Prostate gland (tissue), 2 donors: Measurements from ENCODE around the gene MUC12. TPM values are rescaled to one million over a fixed set of nuclear protein-coding genes. Genes with fewer than 3 reads are reported as not detected.
"Not testable (repeated sequence)": the region's sequence is repeated elsewhere in the genome, so short reads cannot be mapped to it uniquely, and the experiment has no call there.

Source experiments
- DNase-seq: peaks from one replicate; pipeline ENCODE4 v3.0.0-alpha.2; 2019; ENCODE audit warnings: low spot score
- H3K27ac ChIP-seq, 2 donors: fragments of 200-600 bp; sonication (generic); 2 replicates each; pipeline ENCODE4 v1.5.1; 2017 to 2019
- H3K27me3 ChIP-seq: fragments of 200-600 bp; sonication (generic); replicated peaks from 2 replicates; pipeline ENCODE4 v1.5.1; 2019; ENCODE audit not compliant: insufficient read depth
- H3K36me3 ChIP-seq, 2 donors: fragments of 200-600 bp; sonication (generic); 1 replicate in 1 of 2; 2 replicates in 1 of 2; pipeline versions ENCODE4 v1.5.1 to v1.8.1; 2017 to 2019
- H3K4me1 ChIP-seq: fragments of 200-600 bp; sonication (generic); replicated peaks from 2 replicates; pipeline ENCODE4 v1.5.1; 2019
- H3K4me3 ChIP-seq, 2 donors: fragments of 200-600 bp; sonication (generic); 2 replicates each; pipeline ENCODE4 v1.5.1; 2017 to 2019
- H3K9me3 ChIP-seq: fragments of 200-600 bp; sonication (generic); 2 replicates; pipeline ENCODE4 v1.5.1; 2017
- CTCF ChIP-seq, 4 experiments: fragments of 200-600 bp in 2 of 4; fragments of 450-650 bp in 2 of 4; sonication (generic) in 2 of 4; IDR thresholded peaks; 1 replicate in 3 of 4; 2 replicates in 1 of 4; pipeline ENCODE4 v1.5.1; 2016 to 2019; ENCODE audit warnings: antibody characterized with exemption in 4 of 4, mild to moderate bottlenecking in 2 of 4, moderate library complexity in 2 of 4
- POLR2A ChIP-seq: fragments of 450-650 bp; IDR thresholded peaks from one replicate; pipeline ENCODE4 v1.6.1; 2016; ENCODE audit warnings: antibody characterized with exemption, mild to moderate bottlenecking
- POLR2AphosphoS5 ChIP-seq: sonication (generic); formaldehyde crosslinking; IDR thresholded peaks from one replicate; pipeline ENCODE4 v1.6.1; 2017; ENCODE audit warnings: antibody characterized with exemption
- WGBS: methylation state at CpG from one replicate; pipeline ENCODE4 v1.1.5; 2018; 5-methylcytosine and 5-hydroxymethylcytosine counted together
- intact Hi-C: fragments of 100-400 bp; cut with DNase I; formaldehyde crosslinking; loops from one replicate; pipeline ENCODE4 v1.14.2; 2022
- total RNA-seq, 2 donors: library from RNA; depleted of rRNA; stranded (reverse); fragments of >200 nt; gene quantifications; one replicate each; pipeline ENCODE4 v1.1.0, GENCODE V29; 2016

The MUC12 gene
- total RNA-seq, 2 donors from 2014 or later: 4.0 to 20.9 TPM

- H3K9me3 ChIP-seq, H3K36me3 ChIP-seq, H3K27me3 ChIP-seq, H3K4me1 ChIP-seq, intact Hi-C loops, DNase-seq, H3K4me3 ChIP-seq, H3K27ac ChIP-seq: not testable (repeated sequence)
- 92% methylated on average over 10 of the region's 10 CpGs for WGBS
These were observed 30.7 kb downstream of the MUC12 start for GRCh38 chr7:101000025-101000424.

- H3K27me3 ChIP-seq, H3K9me3 ChIP-seq, H3K36me3 ChIP-seq, H3K4me3 ChIP-seq, intact Hi-C loops, H3K4me1 ChIP-seq, DNase-seq, H3K27ac ChIP-seq: not testable (repeated sequence)
- no CpG with 5 or more reads among the region's 8 CpGs for WGBS
These were observed 33.0 kb downstream of the MUC12 start for GRCh38 chr7:101002333-101002732.

GRCh38 chr7:101007361-101007760 is 38.0 kb downstream of the MUC12 start:
- H3K9me3 ChIP-seq, H3K27me3 ChIP-seq, DNase-seq, H3K36me3 ChIP-seq, H3K4me3 ChIP-seq, H3K27ac ChIP-seq, H3K4me1 ChIP-seq, intact Hi-C loops: not testable (repeated sequence)
- WGBS: 58% methylated on average over 2 of the region's 2 CpGs

GRCh38 chr7:101009629-101010028 is 40.3 kb downstream of the MUC12 start:
- 88% methylated on average over 5 of the region's 5 CpGs for WGBS
- Histone ChIP-seq H3K36me3 (no peaks in the 10 kb centered on the region), H3K4me1 (no peaks in the 10 kb centered on the region), H3K27ac (no peak overlapping the region), H3K27me3 (no peaks in the 10 kb centered on the region), H3K9me3 (no peaks in the 10 kb centered on the region), H3K4me3 (no peak overlapping the region)
- DNase-seq: no peak
- intact Hi-C loops: no loop called here
- TF ChIP-seq POLR2AphosphoS5 (no peak), POLR2A (no peak), CTCF (IDR thresholded peaks at IDR 0.05) (no peak)

- Histone ChIP-seq H3K4me1 (no peaks in the 10 kb centered on the region), H3K9me3 (no peaks in the 10 kb centered on the region), H3K27ac (no peak overlapping the region), H3K36me3 (no peaks in the 10 kb centered on the region), H3K4me3 (no peak overlapping the region), H3K27me3 (no peaks in the 10 kb centered on the region)
- DNase-seq: no peak
- 90% methylated on average over 6 of the region's 6 CpGs for WGBS
- TF ChIP-seq POLR2AphosphoS5: no peak
- TF ChIP-seq POLR2A: no peak
- no peak for TF ChIP-seq CTCF (IDR thresholded peaks at IDR 0.05)
- intact Hi-C loops: no loop called here
These were observed 43.6 kb downstream of the MUC12 start for GRCh38 chr7:101012931-101013330.

- Histone ChIP-seq H3K27me3 (no peaks in the 10 kb centered on the region), H3K4me1 (no peaks in the 10 kb centered on the region), H3K9me3 (no peaks in the 10 kb centered on the region), H3K27ac (no peak overlapping the region), H3K4me3 (no peak overlapping the region), H3K36me3 (no peaks in the 10 kb centered on the region)
- DNase-seq: no peak
- intact Hi-C loops: no loop called here
- no peak for TF ChIP-seq POLR2AphosphoS5
- TF ChIP-seq CTCF (IDR thresholded peaks at IDR 0.05): no peak
- WGBS: 97% methylated on average over 8 of the region's 8 CpGs
These were observed 46.3 kb downstream of the MUC12 start for GRCh38 chr7:101015626-101016025.
